OCI-LY3 (cell line): Measurements from ENCODE around the gene ARHGAP4.

ENCODE experiments used
- H2AFZ ChIP-seq: fragments of 200-600, 300-600 bp; shearing (Covaris generic); 2 replicates; pipeline ENCODE4 v1.6.0; 2014; ENCODE audit warnings: antibody characterized with exemption, low read depth, low read length
- H3K27ac ChIP-seq: fragments of 200-600, 300-600 bp; sonication (generic); 2 replicates; pipeline ENCODE4 v1.5.1; 2014; ENCODE audit warnings: mild to moderate bottlenecking, low read length, moderate library complexity, mixed read lengths
- H3K27me3 ChIP-seq: fragments of 200-600, 300-600 bp; sonication (generic); 2 replicates; pipeline ENCODE4 v1.6.1; 2014; ENCODE audit warnings: low read depth, low read length, mixed read lengths
- H3K36me3 ChIP-seq: fragments of 200-600, 300-600 bp; sonication (generic); replicated peaks from 2 replicates; pipeline ENCODE3; 2014; ENCODE audit warnings: low read depth, low read length, mixed read lengths
- H3K4me1 ChIP-seq: fragments of 300-600, 200-600 bp; sonication (generic); 2 replicates; pipeline ENCODE4 v1.6.1; 2014; ENCODE audit warnings: low read length, mixed read lengths
- H3K4me2 ChIP-seq: fragments of 200-600, 300-600 bp; sonication (generic); 2 replicates; pipeline ENCODE4 v1.6.1; 2014; ENCODE audit warnings: low read length, mixed read lengths
- H3K4me3 ChIP-seq: fragments of 300-600, 200-600 bp; sonication (generic); 2 replicates; pipeline ENCODE4 v1.5.1; 2014; ENCODE audit warnings: antibody characterized with exemption, mild to moderate bottlenecking, low read length, moderate library complexity
- H3K79me2 ChIP-seq: fragments of 300-600, 200-600 bp; shearing (Covaris generic); 2 replicates; pipeline ENCODE4 v1.6.1; 2014; ENCODE audit warnings: mild to moderate bottlenecking, low read length, mixed read lengths
- H3K9ac ChIP-seq: fragments of 300-600, 200-600 bp; shearing (Covaris generic); 2 replicates; pipeline ENCODE4 v1.6.0; 2014; ENCODE audit warnings: mild to moderate bottlenecking, low read length, moderate library complexity
- H3K9me3 ChIP-seq: fragments of 200-600, 300-600 bp; shearing (Covaris generic); 2 replicates; pipeline ENCODE4 v1.6.1; 2014; ENCODE audit warnings: low read length, mixed read lengths; ENCODE audit not compliant: insufficient read depth
- H4K20me1 ChIP-seq: fragments of 200-600, 300-600 bp; sonication (generic); 2 replicates; pipeline ENCODE4 v1.6.1; 2016; ENCODE audit warnings: low read length, mixed read lengths; ENCODE audit not compliant: insufficient read depth
- EZH2phosphoT487 ChIP-seq: fragments of 200-600 bp; shearing (Covaris generic); IDR thresholded peaks from 2 replicates; pipeline ENCODE4 v1.6.1; 2018; ENCODE audit warnings: antibody characterized with exemption, mixed run types, low read depth
- TF ChIP-seq, protein P1 (sequence below): fragments of 200-600, 300-600 bp; sonication (generic); IDR thresholded peaks from 2 replicates; pipeline ENCODE4 v1.5.1; 2014; ENCODE audit warnings: antibody characterized with exemption, low read length, low read depth

The ARHGAP4 gene

DNA sequence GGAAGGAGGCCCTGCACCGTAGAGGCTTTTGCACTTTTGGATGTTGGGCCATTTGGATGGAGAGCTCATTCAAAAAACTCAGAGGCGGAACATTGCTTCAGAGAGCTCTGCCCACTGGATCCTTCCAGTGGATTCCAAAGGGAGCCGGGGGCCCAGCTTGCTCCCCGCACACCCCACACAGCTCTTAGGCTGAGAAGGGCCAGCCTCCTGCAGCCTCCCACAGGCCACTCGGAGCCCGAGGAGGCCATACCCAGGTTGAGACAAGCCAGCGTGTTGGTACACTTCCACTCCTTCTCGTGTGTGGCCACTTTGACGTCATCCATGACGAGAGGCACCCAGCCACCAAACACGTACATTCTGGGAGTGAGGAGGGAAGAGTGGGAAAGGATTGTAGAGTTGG is 35.2 kb upstream of the ARHGAP4 start:
- H3K36me3 ChIP-seq = peaks cover 18% of the 10 kb centered on the region
- H3K79me2 ChIP-seq = peaks cover 40% of the 10 kb centered on the region
- H3K4me3 ChIP-seq = no peak overlapping the region
- H3K9me3 ChIP-seq = no peaks in the 10 kb centered on the region
- no peaks in the 10 kb centered on the region for H3K27me3 ChIP-seq
- TF ChIP-seq EZH2phosphoT487 = no peak
- TF ChIP-seq, protein P1, sequence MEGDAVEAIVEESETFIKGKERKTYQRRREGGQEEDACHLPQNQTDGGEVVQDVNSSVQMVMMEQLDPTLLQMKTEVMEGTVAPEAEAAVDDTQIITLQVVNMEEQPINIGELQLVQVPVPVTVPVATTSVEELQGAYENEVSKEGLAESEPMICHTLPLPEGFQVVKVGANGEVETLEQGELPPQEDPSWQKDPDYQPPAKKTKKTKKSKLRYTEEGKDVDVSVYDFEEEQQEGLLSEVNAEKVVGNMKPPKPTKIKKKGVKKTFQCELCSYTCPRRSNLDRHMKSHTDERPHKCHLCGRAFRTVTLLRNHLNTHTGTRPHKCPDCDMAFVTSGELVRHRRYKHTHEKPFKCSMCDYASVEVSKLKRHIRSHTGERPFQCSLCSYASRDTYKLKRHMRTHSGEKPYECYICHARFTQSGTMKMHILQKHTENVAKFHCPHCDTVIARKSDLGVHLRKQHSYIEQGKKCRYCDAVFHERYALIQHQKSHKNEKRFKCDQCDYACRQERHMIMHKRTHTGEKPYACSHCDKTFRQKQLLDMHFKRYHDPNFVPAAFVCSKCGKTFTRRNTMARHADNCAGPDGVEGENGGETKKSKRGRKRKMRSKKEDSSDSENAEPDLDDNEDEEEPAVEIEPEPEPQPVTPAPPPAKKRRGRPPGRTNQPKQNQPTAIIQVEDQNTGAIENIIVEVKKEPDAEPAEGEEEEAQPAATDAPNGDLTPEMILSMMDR = no peak
- H3K9ac ChIP-seq = no peak overlapping the region
- no peak overlapping the region for H3K27ac ChIP-seq
- H3K4me1 ChIP-seq = no peaks in the 10 kb centered on the region
- H2AFZ ChIP-seq = no peak overlapping the region
- H4K20me1 ChIP-seq = peaks cover 24% of the 10 kb centered on the region
- no peak overlapping the region for H3K4me2 ChIP-seq

DNA sequence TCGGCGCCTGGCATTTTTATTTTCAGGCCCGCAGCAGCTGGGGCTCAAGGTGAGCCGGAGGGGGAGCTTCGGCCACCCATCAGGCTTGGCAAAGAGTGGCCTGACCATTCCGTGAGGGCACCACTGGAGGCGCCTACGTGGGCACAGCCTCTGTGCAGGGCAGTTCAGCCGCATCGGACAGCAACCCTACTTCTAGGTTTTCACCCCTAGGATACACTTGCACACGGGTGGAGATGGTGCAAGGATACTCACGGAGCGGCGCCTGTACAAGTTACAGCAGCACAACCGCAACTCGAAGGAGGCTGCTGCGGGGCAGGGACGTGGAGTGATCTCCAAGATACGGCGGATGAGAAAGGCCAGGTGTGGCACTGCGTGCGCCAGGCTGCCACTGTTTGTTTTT is 34.7 kb upstream of the ARHGAP4 start:
- Histone ChIP-seq H3K4me3 (no peak overlapping the region), H3K79me2 (peaks cover 35% of the 10 kb centered on the region), H4K20me1 (peaks cover 19% of the 10 kb centered on the region), H3K9ac (no peak overlapping the region), H3K27ac (no peak overlapping the region), H3K9me3 (no peaks in the 10 kb centered on the region), H2AFZ (no peak overlapping the region), H3K36me3 (peaks cover 21% of the 10 kb centered on the region), H3K4me1 (no peaks in the 10 kb centered on the region), H3K27me3 (no peaks in the 10 kb centered on the region), H3K4me2 (no peak overlapping the region)
- TF ChIP-seq, protein P1 = no peak
- no peak for TF ChIP-seq EZH2phosphoT487

DNA sequence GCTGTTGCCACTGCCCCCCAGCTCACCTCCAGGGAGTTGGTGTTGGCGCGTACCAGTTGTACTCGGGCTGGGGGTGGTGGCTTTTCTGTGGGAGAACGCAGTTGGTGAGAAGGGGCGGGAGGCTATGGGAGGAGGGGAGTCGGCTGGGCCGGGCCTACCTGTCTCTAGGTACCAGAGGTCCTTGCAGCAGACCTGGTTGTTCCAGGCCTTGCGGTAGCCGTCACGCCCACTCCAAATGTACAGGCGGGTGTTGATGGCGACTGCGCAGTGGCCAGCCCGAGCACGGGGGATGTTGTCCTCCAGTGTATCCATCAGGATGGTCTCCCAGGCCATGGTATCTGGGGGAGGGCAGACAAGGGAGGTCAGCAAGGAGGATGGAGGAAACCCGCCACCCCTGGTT is 34.0 kb upstream of the ARHGAP4 start:
- no peaks in the 10 kb centered on the region for H3K9me3 ChIP-seq
- H3K27me3 ChIP-seq = no peaks in the 10 kb centered on the region
- no peaks in the 10 kb centered on the region for H3K4me1 ChIP-seq
- no peak overlapping the region for H3K4me3 ChIP-seq
- peaks cover 23% of the 10 kb centered on the region for H3K36me3 ChIP-seq
- H4K20me1 ChIP-seq = peaks cover 13% of the 10 kb centered on the region
- H3K27ac ChIP-seq = no peak overlapping the region
- H3K9ac ChIP-seq = no peak overlapping the region
- no peak overlapping the region for H2AFZ ChIP-seq
- H3K79me2 ChIP-seq = peaks cover 28% of the 10 kb centered on the region
- TF ChIP-seq, protein P1 = no peak
- no peak for TF ChIP-seq EZH2phosphoT487
- H3K4me2 ChIP-seq = no peak overlapping the region

DNA sequence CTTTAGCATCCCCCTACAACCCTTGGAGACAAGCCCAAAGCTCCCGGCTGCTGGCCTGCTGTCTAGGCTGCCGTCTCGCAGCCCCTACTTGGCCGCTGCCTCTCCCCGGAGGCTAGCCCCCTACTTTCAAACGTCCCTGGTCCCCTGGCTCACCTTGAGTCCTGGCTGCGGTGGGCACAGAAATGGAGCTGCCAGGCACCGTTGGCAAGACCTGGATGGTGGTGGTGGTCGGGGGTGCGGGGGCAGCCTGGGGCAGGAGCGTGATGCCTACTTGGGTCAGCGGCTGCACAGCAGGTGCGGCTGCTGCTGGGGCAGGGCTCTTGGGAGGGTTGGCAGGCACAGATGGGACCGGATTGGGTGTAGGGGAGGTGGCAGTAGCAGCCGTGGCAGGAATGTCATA is 33.6 kb upstream of the ARHGAP4 start:
- Histone ChIP-seq H3K27me3 (no peaks in the 10 kb centered on the region), H3K9me3 (no peaks in the 10 kb centered on the region), H3K79me2 (peaks cover 24% of the 10 kb centered on the region), H3K4me1 (no peaks in the 10 kb centered on the region), H3K4me2 (no peak overlapping the region), H3K9ac (no peak overlapping the region), H3K4me3 (no peak overlapping the region), H3K36me3 (peaks cover 23% of the 10 kb centered on the region), H4K20me1 (peaks cover 9% of the 10 kb centered on the region), H2AFZ (no peak overlapping the region), H3K27ac (no peak overlapping the region)
- TF ChIP-seq EZH2phosphoT487 = no peak

DNA sequence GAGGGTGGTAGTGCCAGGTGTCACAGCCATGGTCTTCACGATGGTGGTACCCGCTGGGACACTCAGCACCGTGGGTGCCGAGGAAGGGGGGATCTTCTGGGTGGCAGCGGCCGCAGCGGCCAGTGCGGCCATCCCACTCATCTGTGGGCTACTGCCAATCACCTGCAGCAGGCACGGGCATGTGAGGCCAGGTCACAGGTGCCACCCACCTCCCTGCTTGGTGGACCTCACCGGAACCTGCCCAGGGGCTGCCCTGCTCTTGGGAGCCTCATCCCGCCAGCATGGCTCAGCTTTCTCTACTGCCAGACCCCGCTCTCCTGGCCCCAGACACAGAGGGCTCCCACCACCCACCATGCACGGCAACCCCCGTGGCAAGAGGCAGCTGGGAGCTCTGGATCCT is 32.5 kb upstream of the ARHGAP4 start:
- H3K4me1 ChIP-seq = peaks cover under 1% of the 10 kb centered on the region; the same call in 1 of the 2 replicates
- TF ChIP-seq EZH2phosphoT487 = no peak
- TF ChIP-seq, protein P1 = no peak
- H3K27ac ChIP-seq = no peak overlapping the region
- H3K4me2 ChIP-seq = no peak overlapping the region
- H3K4me3 ChIP-seq = no peak overlapping the region
- no peaks in the 10 kb centered on the region for H3K27me3 ChIP-seq
- H3K79me2 ChIP-seq = peaks cover 13% of the 10 kb centered on the region
- H3K9me3 ChIP-seq = no peaks in the 10 kb centered on the region
- no peak overlapping the region for H3K9ac ChIP-seq
- no peaks in the 10 kb centered on the region for H4K20me1 ChIP-seq
- peaks cover 32% of the 10 kb centered on the region for H3K36me3 ChIP-seq
- no peak overlapping the region for H2AFZ ChIP-seq
